Skin epidermis (tissue), 12 donors: ENCODE data around the gene GIGYF2.

ENCODE experiments used
- H3K27ac ChIP-seq, 21 experiments: fragments of 200-600 bp; sonication (generic) in 11 of 21; one replicate each; pipeline ENCODE4 v1.5.0; 2020; ENCODE audit warnings: mild to moderate bottlenecking in 3 of 21, inconsistent platforms in 2 of 21, moderate library complexity in 2 of 21
- H3K4me3 ChIP-seq, 7 experiments: fragments of 200-600 bp; sonication (generic) in 2 of 7; one replicate each; pipeline ENCODE4 v1.5.0; 2020; ENCODE audit warnings: inconsistent platforms in 2 of 7, mild to moderate bottlenecking in 2 of 7, moderate library complexity in 1 of 7

GIGYF2 gene

GRCh38 chr2:232852676-232853075 lies 155.5 kb downstream of the GIGYF2 start:
- no peak overlapping the region for H3K27ac ChIP-seq
- H3K4me3 ChIP-seq, result no peak overlapping the region

- H3K27ac ChIP-seq, result no peak overlapping the region
These were observed 157.0 kb downstream of the GIGYF2 start for GRCh38 chr2:232854082-232854481.

GRCh38 chr2:232857158-232857563 lies 160.0 kb downstream of the GIGYF2 start:
- H3K27ac ChIP-seq, result no peak overlapping the region
- H3K4me3 ChIP-seq, result no peak overlapping the region

More at GRCh38 chr2:232854082-232854481, 157.0 kb downstream of the GIGYF2 start:
- no peak overlapping the region for H3K4me3 ChIP-seq

- Histone ChIP-seq H3K27ac (no peak overlapping the region), H3K4me3 (no peak overlapping the region)
These were observed 162.3 kb downstream of the GIGYF2 start for GRCh38 chr2:232859385-232859916.

- H3K27ac ChIP-seq, result no peak overlapping the region
These were observed 163.6 kb downstream of the GIGYF2 start for GRCh38 chr2:232860593-232861241.

GRCh38 chr2:232861353-232861752 lies 164.2 kb downstream of the GIGYF2 start:
- Histone ChIP-seq H3K27ac (no peak overlapping the region), H3K4me3 (no peak overlapping the region)

More at GRCh38 chr2:232860593-232861241, 163.6 kb downstream of the GIGYF2 start:
- H3K4me3 ChIP-seq, result no peak overlapping the region

GRCh38 chr2:232863996-232864395 lies 166.9 kb downstream of the GIGYF2 start:
- Histone ChIP-seq H3K4me3 (no peak overlapping the region), H3K27ac (no peak overlapping the region)

GRCh38 chr2:232865165-232865564 lies 168.0 kb downstream of the GIGYF2 start:
- H3K4me3 ChIP-seq, result no peak overlapping the region
- no peak overlapping the region for H3K27ac ChIP-seq

- no peak overlapping the region for H3K4me3 ChIP-seq
- no peak overlapping the region for H3K27ac ChIP-seq
These were observed 169.0 kb downstream of the GIGYF2 start for GRCh38 chr2:232866104-232866503.

- Histone ChIP-seq H3K4me3 (no peak overlapping the region), H3K27ac (no peak overlapping the region)
These were observed 172.2 kb downstream of the GIGYF2 start for GRCh38 chr2:232869138-232870017.

- H3K4me3 ChIP-seq, result no peak within 1 kb of the TSS
These were observed 173.1 kb downstream of the GIGYF2 start, which contains the start of gene SNORC for GRCh38 chr2:232870018-232870765. Gene SNORC (plus strand): TSS chr2:232870264. CDS start chr2:232870342, 78 bp downstream.

GRCh38 chr2:232870766-232871371 lies 173.7 kb downstream of the GIGYF2 start:
- peak overlapping the region in 3 of 21 experiments; percentile 9 to 39 (median 31) for H3K27ac ChIP-seq
- no peak overlapping the region for H3K4me3 ChIP-seq

More at GRCh38 chr2:232870018-232870765, 173.1 kb downstream of the GIGYF2 start, which contains the start of gene SNORC:
- H3K27ac ChIP-seq, result peak within 1 kb of the TSS in 2 of 21 experiments; percentile 9 to 31

GRCh38 chr2:232871418-232871834 lies 174.3 kb downstream of the GIGYF2 start:
- peak overlapping the region in 3 of 21 experiments; percentile 9 to 60 (median 39) for H3K27ac ChIP-seq
- H3K4me3 ChIP-seq, result no peak overlapping the region

GRCh38 chr2:232871835-232872736 lies 175.0 kb downstream of the GIGYF2 start:
- Histone ChIP-seq H3K27ac (peak overlapping the region in 3 of 21 experiments; percentile 9 to 60 (median 39)), H3K4me3 (no peak overlapping the region)

- Histone ChIP-seq H3K4me3 (no peak overlapping the region), H3K27ac (no peak overlapping the region)
These were observed 175.7 kb downstream of the GIGYF2 start for GRCh38 chr2:232872826-232873225.

- H3K27ac ChIP-seq, result peak overlapping the region in 1 of 21 experiments; percentile 2
- H3K4me3 ChIP-seq, result no peak overlapping the region
These were observed 176.3 kb downstream of the GIGYF2 start for GRCh38 chr2:232873292-232873908.

- H3K4me3 ChIP-seq, result no peak overlapping the region
- no peak overlapping the region for H3K27ac ChIP-seq
These were observed 176.9 kb downstream of the GIGYF2 start for GRCh38 chr2:232873909-232874641.
